Cardiac muscle cell (in vitro differentiated cells and primary cell): ENCODE measurements around the gene HSPA14. TPM values are rescaled to one million over a fixed set of nuclear protein-coding genes. Genes with fewer than 3 reads are reported as not detected.
"Not testable (repeated sequence)": the region's sequence is repeated elsewhere in the genome, so short reads cannot be mapped to it uniquely, and the experiment has no call there.

Experiments
- DNase-seq, 2 donors: peaks; one replicate each; pipeline versions ENCODE4 v3.0.0 to v3.0.0-alpha.2; 2010 to 2017; ENCODE audit warnings: low read depth in 1 of 2, low spot score in 1 of 2
- H3K27ac ChIP-seq: fragments of 200-600 bp; sonication (generic); 2 replicates; pipeline ENCODE4 v1.5.1; 2016
- H3K27me3 ChIP-seq: fragments of 200-600 bp; sonication (generic); 2 replicates; pipeline ENCODE4 v1.6.0; 2016; ENCODE audit warnings: control low read depth
- H3K36me3 ChIP-seq: fragments of 200-600 bp; sonication (generic); 2 replicates; pipeline ENCODE4 v1.5.1; 2016; ENCODE audit warnings: control low read depth
- H3K4me1 ChIP-seq: fragments of 200-600 bp; sonication (generic); 2 replicates; pipeline ENCODE4 v1.8.1; 2017; ENCODE audit warnings: low read depth, mild to moderate bottlenecking, mixed run types
- H3K4me3 ChIP-seq: fragments of 200-600 bp; sonication (generic); 2 replicates; pipeline ENCODE4 v1.5.1; 2016; ENCODE audit warnings: mild to moderate bottlenecking
- H3K9me3 ChIP-seq: fragments of 200-600 bp; sonication (generic); 2 replicates; pipeline ENCODE4 v1.5.1; 2017; ENCODE audit warnings: low read depth, mild to moderate bottlenecking, control low read depth
- polyA plus RNA-seq: library from polyadenylated mRNA; unstranded; fragments of >200 nt; fragmentation: Nextera tagmentation; extraction: Ambion mirVana; gene quantifications from 2 replicates; pipeline ENCODE4 v1.2.1, GENCODE V29; 2016
- total RNA-seq: library from RNA; depleted of rRNA; stranded (reverse); fragments of >200 nt; gene quantifications from 2 replicates; pipeline ENCODE4 v1.2.3, GENCODE V29; 2016
- TF ChIP-seq, protein P1 (sequence below): IDR thresholded peaks from 2 replicates; pipeline ENCODE4 v1.5.1; 2012; ENCODE audit warnings: low read depth, mild to moderate bottlenecking, low read length

Gene HSPA14
- total and polyA plus RNA-seq, 2 experiments from 2014 or later = 14.0 to 19.3 TPM

- Histone ChIP-seq H3K4me1 (no peaks in the 10 kb centered on the region), H3K9me3 (no peaks in the 10 kb centered on the region), H3K27me3 (no peaks in the 10 kb centered on the region), H3K4me3 (no peak overlapping the region), H3K36me3 (peaks cover 35% of the 10 kb centered on the region), H3K27ac (no peak overlapping the region)
- TF ChIP-seq, protein P1, sequence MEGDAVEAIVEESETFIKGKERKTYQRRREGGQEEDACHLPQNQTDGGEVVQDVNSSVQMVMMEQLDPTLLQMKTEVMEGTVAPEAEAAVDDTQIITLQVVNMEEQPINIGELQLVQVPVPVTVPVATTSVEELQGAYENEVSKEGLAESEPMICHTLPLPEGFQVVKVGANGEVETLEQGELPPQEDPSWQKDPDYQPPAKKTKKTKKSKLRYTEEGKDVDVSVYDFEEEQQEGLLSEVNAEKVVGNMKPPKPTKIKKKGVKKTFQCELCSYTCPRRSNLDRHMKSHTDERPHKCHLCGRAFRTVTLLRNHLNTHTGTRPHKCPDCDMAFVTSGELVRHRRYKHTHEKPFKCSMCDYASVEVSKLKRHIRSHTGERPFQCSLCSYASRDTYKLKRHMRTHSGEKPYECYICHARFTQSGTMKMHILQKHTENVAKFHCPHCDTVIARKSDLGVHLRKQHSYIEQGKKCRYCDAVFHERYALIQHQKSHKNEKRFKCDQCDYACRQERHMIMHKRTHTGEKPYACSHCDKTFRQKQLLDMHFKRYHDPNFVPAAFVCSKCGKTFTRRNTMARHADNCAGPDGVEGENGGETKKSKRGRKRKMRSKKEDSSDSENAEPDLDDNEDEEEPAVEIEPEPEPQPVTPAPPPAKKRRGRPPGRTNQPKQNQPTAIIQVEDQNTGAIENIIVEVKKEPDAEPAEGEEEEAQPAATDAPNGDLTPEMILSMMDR = no peak
- no peak for DNase-seq
Measured at GRCh38 chr10:14904864-14905263, 66.8 kb downstream of the HSPA14 start.

- no peaks in the 10 kb centered on the region for H3K9me3 ChIP-seq
- peaks cover 29% of the 10 kb centered on the region for H3K36me3 ChIP-seq
- no peak for DNase-seq
- no peaks in the 10 kb centered on the region for H3K27me3 ChIP-seq
- no peak overlapping the region for H3K27ac ChIP-seq
- H3K4me3 ChIP-seq = no peak overlapping the region
- TF ChIP-seq, protein P1 = no peak
- no peaks in the 10 kb centered on the region for H3K4me1 ChIP-seq
Measured at GRCh38 chr10:14905890-14906289, 67.8 kb downstream of the HSPA14 start.

- no peaks in the 10 kb centered on the region for H3K4me1 ChIP-seq
- no peaks in the 10 kb centered on the region for H3K9me3 ChIP-seq
- no peaks in the 10 kb centered on the region for H3K27me3 ChIP-seq
- no peak overlapping the region for H3K27ac ChIP-seq
- DNase-seq = no peak
- TF ChIP-seq, protein P1 = no peak
- H3K4me3 ChIP-seq = no peak overlapping the region
- H3K36me3 ChIP-seq = peaks cover 27% of the 10 kb centered on the region
Measured at GRCh38 chr10:14906765-14907164, 68.7 kb downstream of the HSPA14 start.

DNA sequence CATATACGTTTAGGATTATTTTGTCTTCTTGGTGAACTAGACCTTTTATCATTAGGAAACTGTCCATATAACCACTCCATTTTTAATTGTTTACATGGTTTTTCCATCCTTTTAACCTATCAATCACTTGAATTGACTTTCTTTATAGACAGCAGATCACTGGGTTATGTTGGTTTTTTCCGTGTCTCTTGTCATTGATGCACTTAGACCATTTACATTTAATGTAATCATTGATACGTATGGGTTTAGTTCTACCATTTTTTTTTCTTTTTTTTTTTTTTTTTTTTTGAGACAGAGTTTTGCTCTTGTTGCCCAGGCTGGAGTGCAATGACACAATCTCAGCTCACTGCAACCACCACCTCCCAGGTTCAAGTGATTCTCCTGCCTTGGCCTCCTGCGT, 69.5 kb downstream of the HSPA14 start:
- H3K4me3 ChIP-seq, DNase-seq, H3K4me1 ChIP-seq, H3K9me3 ChIP-seq, H3K27ac ChIP-seq, H3K27me3 ChIP-seq: not testable (repeated sequence)
- peaks cover 27% of the 10 kb centered on the region for H3K36me3 ChIP-seq

GRCh38 chr10:14909101-14909500, 71.0 kb downstream of the HSPA14 start:
- H3K27ac ChIP-seq = no peak overlapping the region
- H3K4me1 ChIP-seq = no peaks in the 10 kb centered on the region
- no peak for DNase-seq
- no peak overlapping the region for H3K4me3 ChIP-seq
- H3K27me3 ChIP-seq = no peaks in the 10 kb centered on the region
- H3K36me3 ChIP-seq = peaks cover 27% of the 10 kb centered on the region
- TF ChIP-seq, protein P1 = no peak
- H3K9me3 ChIP-seq = no peaks in the 10 kb centered on the region

GRCh38 chr10:14910953-14911352, 72.8 kb downstream of the HSPA14 start:
- Histone ChIP-seq H3K27me3 (no peaks in the 10 kb centered on the region), H3K27ac (no peak overlapping the region), H3K4me3 (no peak overlapping the region), H3K36me3 (peaks cover 27% of the 10 kb centered on the region), H3K9me3 (no peaks in the 10 kb centered on the region), H3K4me1 (no peaks in the 10 kb centered on the region)
- DNase-seq = no peak
- TF ChIP-seq, protein P1 = no peak
